NCI-H128 (cell line): ENCODE results near the gene FTCD.
"Not testable (repeated sequence)": the region's sequence is repeated elsewhere in the genome, so short reads cannot be mapped to it uniquely, and the experiment has no call there.

Experiments used
- DNase-seq: peaks from one replicate; lab custom pipeline; 2025; ENCODE audit not compliant: unreplicated experiment; lab: John Stamatoyannopoulos, UW

Gene FTCD

GRCh38 chr21:46155514-46156377 is at the start of gene FTCD:
FTCD (minus strand) TSS chr21:46155579; CDS start chr21:46155523, 56 bp downstream.
- DNase-seq, result no peak

- DNase-seq, result no peak
Observed at GRCh38 chr21:46205166-46205565, 49.8 kb upstream of the FTCD start.

- DNase-seq, result no peak
Observed at GRCh38 chr21:46203203-46203600, 47.8 kb upstream of the FTCD start.

GRCh38 chr21:46202592-46203202 is 47.3 kb upstream of the FTCD start:
- no peak for DNase-seq

- DNase-seq, result not testable (repeated sequence)
Observed at GRCh38 chr21:46200877-46201803, 45.8 kb upstream of the FTCD start.

- DNase-seq, result no peak
Observed at GRCh38 chr21:46199436-46200373, 44.3 kb upstream of the FTCD start.

- DNase-seq, result no peak
Observed at GRCh38 chr21:46196733-46197132, 41.4 kb upstream of the FTCD start.

GRCh38 chr21:46195595-46196195 is 40.3 kb upstream of the FTCD start:
- DNase-seq, result no peak

GRCh38 chr21:46194374-46195334 is 39.3 kb upstream of the FTCD start:
- DNase-seq, result no peak

GRCh38 chr21:46193829-46194373 is 38.5 kb upstream of the FTCD start:
- no peak for DNase-seq

- DNase-seq, result no peak
Observed at GRCh38 chr21:46191686-46192575, 36.6 kb upstream of the FTCD start.

GRCh38 chr21:46191257-46191685 is 35.9 kb upstream of the FTCD start:
- no peak for DNase-seq

GRCh38 chr21:46190491-46191131 is 35.2 kb upstream of the FTCD start:
- no peak for DNase-seq

- DNase-seq, result no peak
Observed at GRCh38 chr21:46189959-46190490, 34.6 kb upstream of the FTCD start.

GRCh38 chr21:46189213-46189958 is 34.0 kb upstream of the FTCD start:
- DNase-seq, result no peak
